ENCODE results near the gene FCGR3A.
A peak's percentile ranks its signal among the peaks of the same experiment; 100 is the strongest.
"Not testable (repeated sequence)": the region's sequence is repeated elsewhere in the genome, so short reads cannot be mapped to it uniquely, and the experiment has no call there.

FCGR3A gene

GRCh38 chr1:161528550-161528949, 21.1 kb downstream of the FCGR3A start:
- H3K4me1 ChIP-seq (ENCODE audit: control insufficient read depth, insufficient read depth, low read length, poor library complexity, severe bottlenecking); H3K4me3 ChIP-seq (ENCODE audit: extremely low read depth, insufficient read depth, low read length, poor library complexity, severe bottlenecking); H3K9me3 ChIP-seq (ENCODE audit: control insufficient read depth, low read length); H3K36me3 ChIP-seq (ENCODE audit: control insufficient read depth, insufficient read depth, low read length); H3K27ac ChIP-seq (ENCODE audit: low read depth, low read length, severe bottlenecking): not testable (repeated sequence)
- no CpG with 5 or more reads among the region's 3 CpGs for WGBS, 2 experiments (ENCODE audit: insufficient coverage in 2 of 2)

GRCh38 chr1:161525918-161526317, 23.7 kb downstream of the FCGR3A start:
- not testable (repeated sequence) for H3K27ac ChIP-seq (ENCODE audit: low read depth, low read length, severe bottlenecking); H3K4me3 ChIP-seq (ENCODE audit: extremely low read depth, insufficient read depth, low read length, poor library complexity, severe bottlenecking); H3K4me1 ChIP-seq (ENCODE audit: control insufficient read depth, insufficient read depth, low read length, poor library complexity, severe bottlenecking); H3K9me3 ChIP-seq (ENCODE audit: control insufficient read depth, low read length); H3K36me3 ChIP-seq (ENCODE audit: control insufficient read depth, insufficient read depth, low read length)
- WGBS, 2 experiments (ENCODE audit: insufficient coverage in 2 of 2): 85 to 86% methylated on average over 4 of the region's 7 CpGs

- H3K27ac ChIP-seq (ENCODE audit: low read depth, low read length, severe bottlenecking); H3K9me3 ChIP-seq (ENCODE audit: control insufficient read depth, low read length); H3K4me1 ChIP-seq (ENCODE audit: control insufficient read depth, insufficient read depth, low read length, poor library complexity, severe bottlenecking); H3K36me3 ChIP-seq (ENCODE audit: control insufficient read depth, insufficient read depth, low read length): not testable (repeated sequence)
- WGBS, 2 experiments (ENCODE audit: insufficient coverage in 2 of 2): 85 to 100% methylated on average over 7 to 8 of the region's 23 CpGs
- H3K4me3 ChIP-seq (ENCODE audit: extremely low read depth, insufficient read depth, low read length, poor library complexity, severe bottlenecking): peak overlapping the region; percentile 59
Measured at GRCh38 chr1:161525321-161525720, 24.3 kb downstream of the FCGR3A start.

GRCh38 chr1:161524742-161525291, 24.8 kb downstream of the FCGR3A start:
- H3K9me3 ChIP-seq (ENCODE audit: control insufficient read depth, low read length); H3K4me1 ChIP-seq (ENCODE audit: control insufficient read depth, insufficient read depth, low read length, poor library complexity, severe bottlenecking); H3K27ac ChIP-seq (ENCODE audit: low read depth, low read length, severe bottlenecking); H3K36me3 ChIP-seq (ENCODE audit: control insufficient read depth, insufficient read depth, low read length): not testable (repeated sequence)
- H3K4me3 ChIP-seq (ENCODE audit: extremely low read depth, insufficient read depth, low read length, poor library complexity, severe bottlenecking): peak overlapping the region; percentile 59
- 6 to 12% methylated on average over 12 to 14 of the region's 55 CpGs for WGBS, 2 experiments (ENCODE audit: insufficient coverage in 2 of 2)

GRCh38 chr1:161523817-161524741, 25.5 kb downstream of the FCGR3A start, which contains the start of gene HSPA6:
Gene HSPA6 (plus strand): TSS chr1:161524540. CDS start chr1:161524659, 119 bp downstream.
- not testable (repeated sequence) for H3K4me1 ChIP-seq (ENCODE audit: control insufficient read depth, insufficient read depth, low read length, poor library complexity, severe bottlenecking); H3K27ac ChIP-seq (ENCODE audit: low read depth, low read length, severe bottlenecking); H3K9me3 ChIP-seq (ENCODE audit: control insufficient read depth, low read length); H3K36me3 ChIP-seq (ENCODE audit: control insufficient read depth, insufficient read depth, low read length)
- 1% methylated on average over 35 to 40 of the region's 72 CpGs for WGBS, 2 experiments (ENCODE audit: insufficient coverage in 2 of 2)
- peak within 1 kb of the TSS; percentile 59 for H3K4me3 ChIP-seq (ENCODE audit: extremely low read depth, insufficient read depth, low read length, poor library complexity, severe bottlenecking)

GRCh38 chr1:161523041-161523816, 26.4 kb downstream of the FCGR3A start:
- not testable (repeated sequence) for H3K27ac ChIP-seq (ENCODE audit: low read depth, low read length, severe bottlenecking); H3K36me3 ChIP-seq (ENCODE audit: control insufficient read depth, insufficient read depth, low read length); H3K4me1 ChIP-seq (ENCODE audit: control insufficient read depth, insufficient read depth, low read length, poor library complexity, severe bottlenecking); H3K4me3 ChIP-seq (ENCODE audit: extremely low read depth, insufficient read depth, low read length, poor library complexity, severe bottlenecking); H3K9me3 ChIP-seq (ENCODE audit: control insufficient read depth, low read length)
- WGBS, 2 experiments (ENCODE audit: insufficient coverage in 2 of 2): 74 to 79% methylated on average over 8 to 14 of the region's 20 CpGs

- no CpG with 5 or more reads among the region's 1 CpG for WGBS, 2 experiments (ENCODE audit: insufficient coverage in 2 of 2)
- H3K36me3 ChIP-seq (ENCODE audit: control insufficient read depth, insufficient read depth, low read length); H3K4me1 ChIP-seq (ENCODE audit: control insufficient read depth, insufficient read depth, low read length, poor library complexity, severe bottlenecking); H3K9me3 ChIP-seq (ENCODE audit: control insufficient read depth, low read length); H3K4me3 ChIP-seq (ENCODE audit: extremely low read depth, insufficient read depth, low read length, poor library complexity, severe bottlenecking): not testable (repeated sequence)
- H3K27ac ChIP-seq (ENCODE audit: low read depth, low read length, severe bottlenecking): peak overlapping the region; percentile 3
Measured at GRCh38 chr1:161513953-161514352, 35.7 kb downstream of the FCGR3A start.

- not testable (repeated sequence) for H3K4me3 ChIP-seq (ENCODE audit: extremely low read depth, insufficient read depth, low read length, poor library complexity, severe bottlenecking); H3K36me3 ChIP-seq (ENCODE audit: control insufficient read depth, insufficient read depth, low read length); H3K4me1 ChIP-seq (ENCODE audit: control insufficient read depth, insufficient read depth, low read length, poor library complexity, severe bottlenecking); H3K9me3 ChIP-seq (ENCODE audit: control insufficient read depth, low read length)
- H3K27ac ChIP-seq (ENCODE audit: low read depth, low read length, severe bottlenecking): peak overlapping the region; percentile 3
- no CpG with 5 or more reads among the region's 1 CpG for WGBS, 2 experiments (ENCODE audit: insufficient coverage in 2 of 2)
Measured at GRCh38 chr1:161513448-161513780, 36.2 kb downstream of the FCGR3A start.

- not testable (repeated sequence) for H3K36me3 ChIP-seq (ENCODE audit: control insufficient read depth, insufficient read depth, low read length); H3K4me1 ChIP-seq (ENCODE audit: control insufficient read depth, insufficient read depth, low read length, poor library complexity, severe bottlenecking); H3K9me3 ChIP-seq (ENCODE audit: control insufficient read depth, low read length); H3K4me3 ChIP-seq (ENCODE audit: extremely low read depth, insufficient read depth, low read length, poor library complexity, severe bottlenecking)
- H3K27ac ChIP-seq (ENCODE audit: low read depth, low read length, severe bottlenecking): peak overlapping the region; percentile 49
- 92 to 96% methylated on average over 5 of the region's 6 CpGs for WGBS, 2 experiments (ENCODE audit: insufficient coverage in 2 of 2)
Measured at GRCh38 chr1:161512636-161513447, 36.8 kb downstream of the FCGR3A start.

- 92 to 94% methylated on average over 6 to 7 of the region's 7 CpGs for WGBS, 2 experiments (ENCODE audit: insufficient coverage in 2 of 2)
- no peaks in the 10 kb centered on the region for H3K4me1 ChIP-seq (ENCODE audit: control insufficient read depth, insufficient read depth, low read length, poor library complexity, severe bottlenecking)
- no peak overlapping the region for H3K27ac ChIP-seq (ENCODE audit: low read depth, low read length, severe bottlenecking)
- H3K36me3 ChIP-seq (ENCODE audit: control insufficient read depth, insufficient read depth, low read length): no peaks in the 10 kb centered on the region
- no peak overlapping the region for H3K4me3 ChIP-seq (ENCODE audit: extremely low read depth, insufficient read depth, low read length, poor library complexity, severe bottlenecking)
- H3K9me3 ChIP-seq (ENCODE audit: control insufficient read depth, low read length): no peaks in the 10 kb centered on the region
Measured at GRCh38 chr1:161511756-161512060, 37.9 kb downstream of the FCGR3A start.
